SK-N-SH (cell line): ENCODE data around the gene PPP1R8. TPM values are rescaled to one million over a fixed set of nuclear protein-coding genes. Genes with fewer than 3 reads are reported as not detected.

ENCODE experiments used
- CTCF ChIA-PET: fragments of 300-600, 350-600 bp; formaldehyde crosslinking; extraction: SDS; loops from one replicate; lab custom pipeline; 2021; lab: Yijun Ruan, JAX
- POLR2A ChIA-PET: fragments of 350-600 bp; sonication (Branson Sonifier 250); formaldehyde crosslinking; extraction: SDS; loops from one replicate; lab custom pipeline; 2020; ENCODE audit warnings: antibody characterized with exemption, inconsistent platforms; lab: Yijun Ruan, JAX
- DNase-seq: peaks from one replicate; pipeline ENCODE4 v3.0.0; 2012
- H2AFZ ChIP-seq: fragments of 200-600 bp; sonication (generic); 2 replicates; pipeline ENCODE4 v1.8.1; 2016; ENCODE audit warnings: antibody characterized with exemption, mild to moderate bottlenecking, low read depth
- H3F3A ChIP-seq: fragments of 200-600 bp; sonication (generic); replicated peaks from 2 replicates; pipeline ENCODE3; 2016; ENCODE audit warnings: antibody characterized with exemption, mild to moderate bottlenecking; ENCODE audit not compliant: insufficient read depth
- H3K27ac ChIP-seq, 2 experiments: fragments of 200-500 bp in 1 of 2; fragments of 200-600 bp in 1 of 2; sonication (Bioruptor generic) in 1 of 2; sonication (generic), shearing (Covaris generic) in 1 of 2; 2 replicates each; pipeline versions ENCODE4 v1.5.1 to v1.6.1; 2014 to 2016; ENCODE audit warnings: low read depth in 2 of 2, inconsistent platforms in 1 of 2, low read length in 1 of 2, mild to moderate bottlenecking in 1 of 2, mixed read lengths in 1 of 2
- H3K27me3 ChIP-seq: fragments of 200-600 bp; sonication (generic), shearing (Covaris generic); 2 replicates; pipeline ENCODE4 v1.6.1; 2016; ENCODE audit warnings: mixed run types; ENCODE audit not compliant: insufficient read depth
- H3K36me3 ChIP-seq, 2 experiments: fragments of 200-500 bp in 1 of 2; fragments of 200-600 bp in 1 of 2; sonication (Bioruptor generic) in 1 of 2; sonication (generic) in 1 of 2; replicated peaks in 1 of 2; 2 replicates each; pipeline versions ENCODE3 to v1.5.1; 2014 to 2016; ENCODE audit warnings: low read length in 1 of 2, mild to moderate bottlenecking in 1 of 2; ENCODE audit not compliant: insufficient read depth in 2 of 2, control insufficient read depth in 1 of 2
- H3K4me1 ChIP-seq, 2 experiments: fragments of 200-500 bp in 1 of 2; fragments of 200-600 bp in 1 of 2; sonication (Bioruptor generic) in 1 of 2; sonication (generic), shearing (Covaris generic) in 1 of 2; 2 replicates each; pipeline versions ENCODE4 v1.5.1 to v1.6.1; 2014 to 2016; ENCODE audit warnings: low read depth in 1 of 2, low read length in 1 of 2, mixed run types in 1 of 2; ENCODE audit not compliant: insufficient read depth in 2 of 2, control insufficient read depth in 1 of 2
- H3K4me2 ChIP-seq: fragments of 200-600 bp; sonication (generic), shearing (Covaris generic); 2 replicates; pipeline ENCODE4 v1.6.1; 2017; ENCODE audit warnings: mixed run types
- H3K4me3 ChIP-seq, 2 experiments: fragments of 200-500 bp in 1 of 2; fragments of 200-600 bp in 1 of 2; sonication (Bioruptor generic) in 1 of 2; sonication (generic), shearing (Covaris generic) in 1 of 2; 2 replicates each; pipeline versions ENCODE4 v1.5.1 to v1.8.1; 2014 to 2016; ENCODE audit warnings: low read depth in 2 of 2, inconsistent platforms in 1 of 2, low read length in 1 of 2, mild to moderate bottlenecking in 1 of 2, mixed read lengths in 1 of 2, moderate library complexity in 1 of 2
- H3K79me2 ChIP-seq: fragments of 200-600 bp; sonication (generic); 2 replicates; pipeline ENCODE4 v1.8.1; 2017; ENCODE audit warnings: mild to moderate bottlenecking; ENCODE audit not compliant: insufficient read depth
- H3K9ac ChIP-seq: fragments of 200-600 bp; sonication (generic); 2 replicates; pipeline ENCODE4 v1.6.1; 2017; ENCODE audit warnings: mixed run types
- H3K9me2 ChIP-seq: fragments of 200-600 bp; sonication (generic); 2 replicates; pipeline ENCODE4 v1.6.1; 2017; ENCODE audit warnings: mixed run types
- H3K9me3 ChIP-seq: fragments of 200-600 bp; sonication (generic); 2 replicates; pipeline ENCODE4 v1.6.1; 2017; ENCODE audit warnings: mixed run types, mild to moderate bottlenecking, moderate library complexity
- H4K20me1 ChIP-seq: fragments of 200-600 bp; sonication (generic); 2 replicates; pipeline ENCODE4 v1.6.1; 2017; ENCODE audit warnings: mild to moderate bottlenecking, mixed run types; ENCODE audit not compliant: insufficient read depth
- CHD2 ChIP-seq: fragments of 150-350 bp; IDR thresholded peaks from 2 replicates; pipeline ENCODE4 v1.6.1; 2018; ENCODE audit warnings: low read length; ENCODE audit not compliant: partially characterized antibody
- EP300 ChIP-seq, 2 experiments: IDR thresholded peaks; 2 replicates each; pipeline versions ENCODE4 v1.4.0 to v1.6.1; 2012; ENCODE audit warnings: borderline replicate concordance in 1 of 2, low read depth in 1 of 2, low read length in 1 of 2
- EZH2phosphoT487 ChIP-seq: fragments of 200-600 bp; sonication (generic); IDR thresholded peaks from 2 replicates; pipeline ENCODE4 v1.6.1; 2017; ENCODE audit warnings: low read depth, mixed run types, mild to moderate bottlenecking, antibody characterized with exemption, moderate library complexity, borderline replicate concordance
- FOSL2 ChIP-seq: IDR thresholded peaks from 2 replicates; pipeline ENCODE4 v1.4.0; 2012; ENCODE audit warnings: low read depth, mild to moderate bottlenecking, moderate library complexity, borderline replicate concordance
- FOXJ3 ChIP-seq: sonication (generic); formaldehyde crosslinking; IDR thresholded peaks from 2 replicates; pipeline ENCODE4 v1.5.1; 2020; ENCODE audit warnings: mild to moderate bottlenecking, missing genetic modification reagents
- IRF3 ChIP-seq: fragments of 150-350 bp; IDR thresholded peaks from 2 replicates; pipeline ENCODE4 v1.6.1; 2016; ENCODE audit warnings: mild to moderate bottlenecking, low read depth, low read length
- JUND ChIP-seq: IDR thresholded peaks from 2 replicates; pipeline ENCODE4 v1.4.0; 2012
- NFIC ChIP-seq: IDR thresholded peaks from 2 replicates; pipeline ENCODE4 v1.4.0; 2012; ENCODE audit warnings: borderline replicate concordance
- RAD21 ChIP-seq: IDR thresholded peaks from 2 replicates; pipeline ENCODE4 v1.6.1; 2012; ENCODE audit warnings: mild to moderate bottlenecking, low read length
- RCOR1 ChIP-seq: fragments of 150-350 bp; IDR thresholded peaks from 2 replicates; pipeline ENCODE4 v1.6.1; 2017; ENCODE audit warnings: antibody characterized with exemption, low read length
- RXRA ChIP-seq: IDR thresholded peaks from 2 replicates; pipeline ENCODE4 v1.4.0; 2012; ENCODE audit warnings: low read depth, mild to moderate bottlenecking, borderline replicate concordance
- SMC3 ChIP-seq: IDR thresholded peaks from 2 replicates; pipeline ENCODE4 v1.6.1; 2012; ENCODE audit warnings: low read depth, low read length, improper control_type of control experiment
- TAF1 ChIP-seq: IDR thresholded peaks from 2 replicates; pipeline ENCODE4 v1.6.1; 2012; ENCODE audit warnings: low read depth, mild to moderate bottlenecking, low read length, moderate library complexity, borderline replicate concordance
- TCF12 ChIP-seq: IDR thresholded peaks from 2 replicates; pipeline ENCODE4 v1.4.0; 2012
- USF1 ChIP-seq: IDR thresholded peaks from 2 replicates; pipeline ENCODE4 v1.4.0; 2012; ENCODE audit warnings: low read depth, borderline replicate concordance
- YY1 ChIP-seq: IDR thresholded peaks from 2 replicates; pipeline ENCODE4 v1.4.0; 2012; ENCODE audit warnings: low read depth, mild to moderate bottlenecking
- WGBS: methylation state at CpG from one replicate; pipeline ENCODE4 v1.1.6; 2017; ENCODE audit warnings: low lambda C conversion rate; 5-methylcytosine and 5-hydroxymethylcytosine counted together
- polyA plus RNA-seq, 3 experiments: library from polyadenylated mRNA; depleted of rRNA; stranded (reverse); fragments of >200 nt; gene quantifications; 2 replicates each; pipeline ENCODE4 v1.2.3, GENCODE V29; 2012
- TF ChIP-seq, protein P1 (sequence below): IDR thresholded peaks from 2 replicates; pipeline ENCODE4 v1.4.0; 2012; ENCODE audit warnings: low read depth, borderline replicate concordance
- TF ChIP-seq, protein P2 (sequence below): IDR thresholded peaks from 2 replicates; pipeline ENCODE4; 2012

PPP1R8 gene
- polyA plus RNA-seq, 1 of the 3 experiments (the other 2 are of a cell fraction) = 41.8 TPM

DNA sequence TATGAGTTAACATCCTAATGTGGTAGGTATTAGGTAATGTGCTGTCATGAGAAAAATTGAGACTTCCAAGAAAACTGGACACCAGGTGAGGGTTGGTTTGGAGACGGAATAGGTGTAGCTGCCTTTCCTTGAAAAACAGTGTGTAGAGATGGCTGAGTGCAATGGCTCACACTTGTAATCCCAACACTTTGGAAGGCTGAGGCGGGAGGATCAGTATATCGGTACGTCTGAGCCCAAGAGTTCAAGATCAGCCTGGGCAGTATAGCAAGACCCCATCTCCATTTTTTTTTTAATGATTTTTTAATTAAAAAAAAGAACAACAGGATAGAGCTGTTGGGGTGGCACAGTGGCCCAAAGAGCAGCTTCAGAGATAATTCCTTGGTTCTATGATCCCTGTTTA is 6.8 kb upstream of the PPP1R8 start:
- no peak overlapping the region for H2AFZ ChIP-seq
- no peak overlapping the region for H3K27ac ChIP-seq
- H3K9ac ChIP-seq = no peak overlapping the region
- H4K20me1 ChIP-seq = no peaks in the 10 kb centered on the region
- no peaks in the 10 kb centered on the region for H3K9me3 ChIP-seq
- 97% methylated on average over 4 of the region's 4 CpGs for WGBS
- H3K27me3 ChIP-seq = no peaks in the 10 kb centered on the region
- POLR2A ChIA-PET = interaction anchor here (0.6 kb wide), 1 partner anchor 34 kb away, joined by 3 read pairs; no protein-coding TSS in a partner anchor
- no peak overlapping the region for H3K4me3 ChIP-seq
- no peak overlapping the region for H3K4me2 ChIP-seq
- CTCF ChIA-PET = no interaction called here
- no peak for TF ChIP-seq NFIC
- TF ChIP-seq, protein P1, sequence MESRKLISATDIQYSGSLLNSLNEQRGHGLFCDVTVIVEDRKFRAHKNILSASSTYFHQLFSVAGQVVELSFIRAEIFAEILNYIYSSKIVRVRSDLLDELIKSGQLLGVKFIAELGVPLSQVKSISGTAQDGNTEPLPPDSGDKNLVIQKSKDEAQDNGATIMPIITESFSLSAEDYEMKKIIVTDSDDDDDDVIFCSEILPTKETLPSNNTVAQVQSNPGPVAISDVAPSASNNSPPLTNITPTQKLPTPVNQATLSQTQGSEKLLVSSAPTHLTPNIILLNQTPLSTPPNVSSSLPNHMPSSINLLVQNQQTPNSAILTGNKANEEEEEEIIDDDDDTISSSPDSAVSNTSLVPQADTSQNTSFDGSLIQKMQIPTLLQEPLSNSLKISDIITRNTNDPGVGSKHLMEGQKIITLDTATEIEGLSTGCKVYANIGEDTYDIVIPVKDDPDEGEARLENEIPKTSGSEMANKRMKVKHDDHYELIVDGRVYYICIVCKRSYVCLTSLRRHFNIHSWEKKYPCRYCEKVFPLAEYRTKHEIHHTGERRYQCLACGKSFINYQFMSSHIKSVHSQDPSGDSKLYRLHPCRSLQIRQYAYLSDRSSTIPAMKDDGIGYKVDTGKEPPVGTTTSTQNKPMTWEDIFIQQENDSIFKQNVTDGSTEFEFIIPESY = no peak
- no peak for TF ChIP-seq RXRA
- no peak for TF ChIP-seq FOXJ3 (CRISPR knock-in tag)
- no peak for TF ChIP-seq TAF1
- no peak for TF ChIP-seq CHD2
- TF ChIP-seq FOSL2 = no peak
- TF ChIP-seq SMC3 = no peak
- no peak for TF ChIP-seq YY1
- TF ChIP-seq TCF12 = no peak
- TF ChIP-seq, protein P2, sequence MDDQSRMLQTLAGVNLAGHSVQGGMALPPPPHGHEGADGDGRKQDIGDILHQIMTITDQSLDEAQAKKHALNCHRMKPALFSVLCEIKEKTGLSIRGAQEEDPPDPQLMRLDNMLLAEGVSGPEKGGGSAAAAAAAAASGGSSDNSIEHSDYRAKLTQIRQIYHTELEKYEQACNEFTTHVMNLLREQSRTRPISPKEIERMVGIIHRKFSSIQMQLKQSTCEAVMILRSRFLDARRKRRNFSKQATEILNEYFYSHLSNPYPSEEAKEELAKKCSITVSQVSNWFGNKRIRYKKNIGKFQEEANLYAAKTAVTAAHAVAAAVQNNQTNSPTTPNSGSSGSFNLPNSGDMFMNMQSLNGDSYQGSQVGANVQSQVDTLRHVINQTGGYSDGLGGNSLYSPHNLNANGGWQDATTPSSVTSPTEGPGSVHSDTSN = no peak
- no peak for TF ChIP-seq RAD21
- TF ChIP-seq EP300 (IDR thresholded peaks at IDR 0.05; ENCODE audit: borderline replicate concordance in 1 of 2, low read depth in 1 of 2, low read length in 1 of 2) = no peak
- no peak for TF ChIP-seq JUND
- no peak for TF ChIP-seq IRF3
- TF ChIP-seq RCOR1 = no peak
- no peak for TF ChIP-seq USF1
- no peak for TF ChIP-seq EZH2phosphoT487
- no peaks in the 10 kb centered on the region for H3K79me2 ChIP-seq
- H3K36me3 ChIP-seq = peaks cover 15 to 21% of the 10 kb centered on the region in 2 experiments
- peaks cover 7% of the 10 kb centered on the region for H3F3A ChIP-seq
- DNase-seq = no peak
- no peaks in the 10 kb centered on the region for H3K4me1 ChIP-seq
- no peaks in the 10 kb centered on the region for H3K9me2 ChIP-seq
